HepG2 (cell line): ENCODE results near the gene GMEB2. TPM values are rescaled to one million over a fixed set of nuclear protein-coding genes. Genes with fewer than 3 reads are reported as not detected.

Experiments used
- ATAC-seq: fragments of 200-7000 bp; cut with Tn5 transposase; 3 replicates; pipeline ENCODE4 v1.9.1; 2020; ENCODE audit warnings: mild to moderate bottlenecking, moderate library complexity
- BruUV-seq: library from RNA; stranded (reverse); fragments of 400-500 nt; replicated peaks from 2 replicates; lab custom pipeline; 2021; lab: Mats Ljungman, UMichigan
- CTCF ChIA-PET: fragments of 300-600 bp; formaldehyde crosslinking; extraction: SDS; loops from one replicate; lab custom pipeline; 2021; ENCODE audit warnings: low total read pairs, inconsistent platforms, low intra/inter-chr PET ratio; lab: Yijun Ruan, JAX
- POLR2A ChIA-PET: fragments of 350-600 bp; sonication (Branson Sonifier 250); formaldehyde crosslinking; loops from one replicate; lab custom pipeline; 2020; ENCODE audit warnings: antibody characterized with exemption, inconsistent platforms; lab: Yijun Ruan, JAX
- DNase-seq: peaks from one replicate; pipeline ENCODE4 v3.0.0-alpha.2; 2015; ENCODE audit warnings: low spot score
- FAIRE-seq: peaks from 3 replicates; lab custom pipeline; 2011; peaks lifted over from hg19 to GRCh38; lab: Jason Lieb, UNC
- H2AFZ ChIP-seq: one replicate; pipeline ENCODE4 v1.6.1; 2011; ENCODE audit warnings: low read length, inconsistent platforms
- H3K27ac ChIP-seq: fragments of 300-600 bp; 3 replicates; pipeline ENCODE4 v1.8.0; 2011; ENCODE audit warnings: mixed run types, mild to moderate bottlenecking, mixed read lengths, low read length, inconsistent platforms; ENCODE audit not compliant: insufficient read depth; ENCODE audit errors: extremely low read length
- H3K27me3 ChIP-seq, 2 experiments: fragments of 200-600 bp in 1 of 2; 2 replicates in 1 of 2; 3 replicates in 1 of 2; pipeline versions ENCODE4 v1.6.0 to v1.8.0; 2011; ENCODE audit warnings: low read length in 2 of 2, mild to moderate bottlenecking in 2 of 2, moderate library complexity in 2 of 2, inconsistent platforms in 1 of 2; ENCODE audit not compliant: insufficient read depth in 2 of 2, control insufficient read depth in 1 of 2
- H3K36me3 ChIP-seq, 2 experiments: fragments of 200-600 bp in 1 of 2; replicated peaks in 1 of 2; 2 replicates in 1 of 2; 3 replicates in 1 of 2; pipeline versions ENCODE4 v1.5.1 to v1.8.0; 2011; ENCODE audit warnings: low read length in 2 of 2, inconsistent platforms in 1 of 2; ENCODE audit not compliant: insufficient read depth in 2 of 2, control insufficient read depth in 1 of 2
- H3K4me1 ChIP-seq: 2 replicates; pipeline ENCODE4 v1.5.1; 2012; ENCODE audit warnings: low read length, inconsistent platforms; ENCODE audit not compliant: insufficient read depth
- H3K4me2 ChIP-seq: 2 replicates; pipeline ENCODE4 v1.6.0; 2011; ENCODE audit warnings: low read depth, low read length, inconsistent platforms
- H3K4me3 ChIP-seq, 3 experiments: fragments of 200-600 bp in 1 of 3; sonication (generic), shearing (Covaris generic) in 1 of 3; replicated peaks in 1 of 3; 2 replicates each; pipeline ENCODE4 v1.5.1; 2011 to 2016; ENCODE audit warnings: low read length in 3 of 3, inconsistent platforms in 2 of 3, low read depth in 2 of 3, mild to moderate bottlenecking in 2 of 3, control low read depth in 1 of 3, mixed read lengths in 1 of 3; ENCODE audit not compliant: insufficient read depth in 1 of 3
- H3K79me2 ChIP-seq: one replicate; pipeline ENCODE4 v1.6.1; 2011; ENCODE audit warnings: low read length, inconsistent platforms; ENCODE audit not compliant: insufficient read depth
- H3K9ac ChIP-seq: 2 replicates; pipeline ENCODE4 v1.6.0; 2011; ENCODE audit warnings: mild to moderate bottlenecking, low read depth, low read length, inconsistent platforms; ENCODE audit not compliant: insufficient read depth
- H3K9me3 ChIP-seq: 2 replicates; pipeline ENCODE4 v1.5.1; 2012; ENCODE audit warnings: mild to moderate bottlenecking, low read length
- H4K20me1 ChIP-seq: 2 replicates; pipeline ENCODE4 v1.6.0; 2011; ENCODE audit warnings: inconsistent platforms, mild to moderate bottlenecking, low read length, moderate library complexity; ENCODE audit not compliant: insufficient read depth
- CENPT ChIP-seq: sonication (generic); formaldehyde crosslinking; IDR thresholded peaks from 2 replicates; pipeline ENCODE4 v1.8.0; 2022; ENCODE audit warnings: low read depth, mild to moderate bottlenecking, moderate library complexity, missing genetic modification reagents
- HNRNPLL ChIP-seq: fragments of 200-400 bp; formaldehyde crosslinking; IDR thresholded peaks from 2 replicates; pipeline ENCODE4 v1.6.1; 2017; ENCODE audit warnings: mild to moderate bottlenecking, low read depth, low read length; ENCODE audit not compliant: poor library complexity, severe bottlenecking
- HOXD1 ChIP-seq: sonication (generic); formaldehyde crosslinking; IDR thresholded peaks from 2 replicates; pipeline ENCODE4 v1.5.0; 2020; ENCODE audit warnings: missing genetic modification reagents
- IRF2 ChIP-seq: IDR thresholded peaks from 2 replicates; pipeline ENCODE4 v1.6.1; 2018; ENCODE audit warnings: missing genetic modification reagents, missing compliant biosample characterization
- KLF13 ChIP-seq: sonication (generic); formaldehyde crosslinking; IDR thresholded peaks from 2 replicates; pipeline ENCODE4 v1.4.0; 2020; ENCODE audit warnings: mild to moderate bottlenecking, missing genetic modification reagents
- MED1 ChIP-seq: sonication (generic); formaldehyde crosslinking; IDR thresholded peaks from 2 replicates; pipeline ENCODE4 v1.4.0; 2020; ENCODE audit warnings: missing genetic modification reagents
- RBAK ChIP-seq: sonication (generic); formaldehyde crosslinking; IDR thresholded peaks from 2 replicates; pipeline ENCODE4 v1.5.1; 2020; ENCODE audit warnings: mild to moderate bottlenecking, missing genetic modification reagents
- SOX6 ChIP-seq, 2 experiments: fragments of 450-650 bp in 1 of 2; sonication (generic) in 1 of 2; formaldehyde crosslinking in 1 of 2; IDR thresholded peaks; 2 replicates each; pipeline versions ENCODE4 v1.4.0 to v1.6.1; 2017 to 2020; ENCODE audit warnings: antibody characterized with exemption in 1 of 2, mild to moderate bottlenecking in 1 of 2, missing genetic modification reagents in 1 of 2
- TCF7 ChIP-seq: sonication (generic); IDR thresholded peaks from 2 replicates; pipeline ENCODE4 v1.6.1; 2016; ENCODE audit warnings: antibody characterized with exemption, low read depth
- ZNF253 ChIP-seq: sonication (generic); formaldehyde crosslinking; IDR thresholded peaks from 2 replicates; pipeline ENCODE4 v1.8.0; 2022; ENCODE audit warnings: mild to moderate bottlenecking, missing genetic modification reagents, borderline replicate concordance
- ZNF331 ChIP-seq: sonication (generic); formaldehyde crosslinking; IDR thresholded peaks from 2 replicates; pipeline ENCODE4 v1.4.0; 2020; ENCODE audit warnings: missing genetic modification reagents
- ZNF737 ChIP-seq: sonication (generic); formaldehyde crosslinking; IDR thresholded peaks from 2 replicates; pipeline ENCODE4 v1.5.0; 2020; ENCODE audit warnings: missing genetic modification reagents, mild to moderate bottlenecking, borderline replicate concordance
- WGBS: methylation state at CpG from one replicate; pipeline ENCODE4 v1.1.6; 2017; ENCODE audit warnings: low lambda C conversion rate; 5-methylcytosine and 5-hydroxymethylcytosine counted together
- in situ Hi-C: cut with HindIII; loops from 2 replicates; pipeline ENCODE4 v1.10.0; 2017; ENCODE audit warnings: low pct_unique_long_range_greater_than_20kb; ENCODE audit not compliant: extremely low pct_ligation_motif_present
- intact Hi-C: fragments of 100-400 bp; cut with micrococcal nuclease; formaldehyde crosslinking; loops from one replicate; pipeline ENCODE4 v1.10.0; 2022; ENCODE audit not compliant: unreplicated experiment
- polyA plus RNA-seq, 8 experiments: library from polyadenylated mRNA; depleted of rRNA in 3 of 8; stranded (reverse) in 7 of 8; unstranded in 1 of 8; fragments of >200 nt; fragmentation: Illumina TruSeq in 4 of 8; extraction: Trizol in 4 of 8; gene quantifications; 2 replicates each; pipeline versions ENCODE4 v1.2.1 to v1.2.3, GENCODE V29; 2011 to 2016; ENCODE audit warnings: low read depth in 4 of 8, missing spikeins in 1 of 8, mixed read lengths in 1 of 8; ENCODE audit not compliant: insufficient read depth in 1 of 8
- total RNA-seq, 5 experiments: library from RNA; depleted of rRNA; stranded (reverse); fragments of >200 nt; fragmentation: Illumina TruSeq; extraction: Trizol; gene quantifications; 2 replicates each; pipeline ENCODE4 v1.2.3, GENCODE V29; 2016; ENCODE audit warnings: low read depth in 1 of 5
- TF ChIP-seq, protein P1 (sequence below): sonication (generic); formaldehyde crosslinking; IDR thresholded peaks from 2 replicates; pipeline ENCODE4 v1.4.0; 2020; ENCODE audit warnings: missing genetic modification reagents, borderline replicate concordance
- TF ChIP-seq, protein P2 (sequence below): IDR thresholded peaks from 2 replicates; pipeline ENCODE4 v1.6.1; 2016
- TF ChIP-seq, protein P3 (sequence below): sonication (generic); formaldehyde crosslinking; IDR thresholded peaks from 2 replicates; pipeline ENCODE4 v1.4.0; 2020; ENCODE audit warnings: missing genetic modification reagents

GMEB2 gene
- total and polyA plus RNA-seq, 2 of the 13 experiments (the other 11 are each of a cell fraction or from before 2014, with no cell fraction given), result 10.6 to 12.4 TPM

DNA sequence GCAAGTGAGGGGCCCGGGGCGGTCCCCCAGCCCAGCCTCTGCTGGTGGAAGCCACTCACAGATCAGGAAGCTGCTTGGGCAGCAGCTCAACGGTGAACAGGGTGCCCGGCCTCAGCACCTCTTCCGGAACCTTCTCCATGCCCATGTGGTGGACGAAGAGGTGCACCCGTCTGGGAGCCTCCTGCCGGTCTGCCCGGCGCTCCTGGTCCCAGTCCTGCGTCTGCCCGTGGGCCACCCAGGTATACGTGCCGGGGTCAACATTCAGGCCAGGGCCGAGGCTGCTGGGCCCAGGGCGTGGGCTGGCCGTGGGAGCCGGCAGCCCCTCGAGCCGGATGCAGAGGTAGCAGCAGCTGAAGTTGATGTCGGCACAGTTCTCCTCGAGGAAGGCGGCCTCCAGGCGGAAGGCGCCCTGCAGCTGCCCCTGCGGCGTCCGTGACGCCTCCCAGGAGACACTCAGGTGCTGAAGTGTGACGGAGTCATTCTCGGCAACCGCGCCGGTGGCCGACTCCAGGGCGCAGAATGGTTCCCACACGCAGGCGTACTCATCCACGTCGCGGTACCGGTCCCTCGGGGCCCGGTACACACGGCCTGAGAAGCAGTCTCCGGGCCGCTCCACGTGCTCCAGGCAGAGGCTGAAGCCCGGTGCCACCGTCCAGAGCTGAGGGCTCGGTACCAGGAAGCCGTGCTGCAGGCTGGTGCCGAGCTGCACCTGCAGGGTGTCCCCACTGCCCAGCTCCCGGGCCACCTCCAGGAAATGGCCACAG is 64.3 kb downstream of the GMEB2 start:
- H2AFZ ChIP-seq, result no peak overlapping the region
- no peaks in the 10 kb centered on the region; a peak in 1 of 5 replicates for H3K36me3 ChIP-seq
- intact Hi-C loops (no loop called here), in situ Hi-C loops (no loop called here)
- DNase-seq (no peak), FAIRE-seq (no peak), ATAC-seq (no peak)
- H4K20me1 ChIP-seq, result no peaks in the 10 kb centered on the region; the same call in 1 of the 2 replicates
- no peak overlapping the region for H3K27ac ChIP-seq
- H3K9me3 ChIP-seq, result no peaks in the 10 kb centered on the region
- BruUV-seq, result no TSS peak
- ChIA-PET CTCF (no interaction called here), POLR2A (no interaction called here)
- TF ChIP-seq ZNF737 (CRISPR knock-in tag) (no peak), MED1 (CRISPR knock-in tag) (no peak), SOX6 (IDR thresholded peaks at IDR 0.05) (no peak), SOX6 (CRISPR knock-in tag; IDR thresholded peaks at IDR 0.05) (no peak), KLF13 (CRISPR knock-in tag) (no peak), ZNF253 (CRISPR knock-in tag) (no peak), HNRNPLL (no peak), IRF2 (CRISPR knock-in tag) (no peak), HOXD1 (no peak), CENPT (no peak), TCF7 (no peak), ZNF331 (CRISPR knock-in tag) (no peak), RBAK (no peak)
- TF ChIP-seq, protein P1, sequence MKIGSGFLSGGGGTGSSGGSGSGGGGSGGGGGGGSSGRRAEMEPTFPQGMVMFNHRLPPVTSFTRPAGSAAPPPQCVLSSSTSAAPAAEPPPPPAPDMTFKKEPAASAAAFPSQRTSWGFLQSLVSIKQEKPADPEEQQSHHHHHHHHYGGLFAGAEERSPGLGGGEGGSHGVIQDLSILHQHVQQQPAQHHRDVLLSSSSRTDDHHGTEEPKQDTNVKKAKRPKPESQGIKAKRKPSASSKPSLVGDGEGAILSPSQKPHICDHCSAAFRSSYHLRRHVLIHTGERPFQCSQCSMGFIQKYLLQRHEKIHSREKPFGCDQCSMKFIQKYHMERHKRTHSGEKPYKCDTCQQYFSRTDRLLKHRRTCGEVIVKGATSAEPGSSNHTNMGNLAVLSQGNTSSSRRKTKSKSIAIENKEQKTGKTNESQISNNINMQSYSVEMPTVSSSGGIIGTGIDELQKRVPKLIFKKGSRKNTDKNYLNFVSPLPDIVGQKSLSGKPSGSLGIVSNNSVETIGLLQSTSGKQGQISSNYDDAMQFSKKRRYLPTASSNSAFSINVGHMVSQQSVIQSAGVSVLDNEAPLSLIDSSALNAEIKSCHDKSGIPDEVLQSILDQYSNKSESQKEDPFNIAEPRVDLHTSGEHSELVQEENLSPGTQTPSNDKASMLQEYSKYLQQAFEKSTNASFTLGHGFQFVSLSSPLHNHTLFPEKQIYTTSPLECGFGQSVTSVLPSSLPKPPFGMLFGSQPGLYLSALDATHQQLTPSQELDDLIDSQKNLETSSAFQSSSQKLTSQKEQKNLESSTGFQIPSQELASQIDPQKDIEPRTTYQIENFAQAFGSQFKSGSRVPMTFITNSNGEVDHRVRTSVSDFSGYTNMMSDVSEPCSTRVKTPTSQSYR, result no peak
- TF ChIP-seq, protein P2, sequence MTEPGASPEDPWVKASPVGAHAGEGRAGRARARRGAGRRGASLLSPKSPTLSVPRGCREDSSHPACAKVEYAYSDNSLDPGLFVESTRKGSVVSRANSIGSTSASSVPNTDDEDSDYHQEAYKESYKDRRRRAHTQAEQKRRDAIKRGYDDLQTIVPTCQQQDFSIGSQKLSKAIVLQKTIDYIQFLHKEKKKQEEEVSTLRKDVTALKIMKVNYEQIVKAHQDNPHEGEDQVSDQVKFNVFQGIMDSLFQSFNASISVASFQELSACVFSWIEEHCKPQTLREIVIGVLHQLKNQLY, result no peak
- TF ChIP-seq, protein P3, sequence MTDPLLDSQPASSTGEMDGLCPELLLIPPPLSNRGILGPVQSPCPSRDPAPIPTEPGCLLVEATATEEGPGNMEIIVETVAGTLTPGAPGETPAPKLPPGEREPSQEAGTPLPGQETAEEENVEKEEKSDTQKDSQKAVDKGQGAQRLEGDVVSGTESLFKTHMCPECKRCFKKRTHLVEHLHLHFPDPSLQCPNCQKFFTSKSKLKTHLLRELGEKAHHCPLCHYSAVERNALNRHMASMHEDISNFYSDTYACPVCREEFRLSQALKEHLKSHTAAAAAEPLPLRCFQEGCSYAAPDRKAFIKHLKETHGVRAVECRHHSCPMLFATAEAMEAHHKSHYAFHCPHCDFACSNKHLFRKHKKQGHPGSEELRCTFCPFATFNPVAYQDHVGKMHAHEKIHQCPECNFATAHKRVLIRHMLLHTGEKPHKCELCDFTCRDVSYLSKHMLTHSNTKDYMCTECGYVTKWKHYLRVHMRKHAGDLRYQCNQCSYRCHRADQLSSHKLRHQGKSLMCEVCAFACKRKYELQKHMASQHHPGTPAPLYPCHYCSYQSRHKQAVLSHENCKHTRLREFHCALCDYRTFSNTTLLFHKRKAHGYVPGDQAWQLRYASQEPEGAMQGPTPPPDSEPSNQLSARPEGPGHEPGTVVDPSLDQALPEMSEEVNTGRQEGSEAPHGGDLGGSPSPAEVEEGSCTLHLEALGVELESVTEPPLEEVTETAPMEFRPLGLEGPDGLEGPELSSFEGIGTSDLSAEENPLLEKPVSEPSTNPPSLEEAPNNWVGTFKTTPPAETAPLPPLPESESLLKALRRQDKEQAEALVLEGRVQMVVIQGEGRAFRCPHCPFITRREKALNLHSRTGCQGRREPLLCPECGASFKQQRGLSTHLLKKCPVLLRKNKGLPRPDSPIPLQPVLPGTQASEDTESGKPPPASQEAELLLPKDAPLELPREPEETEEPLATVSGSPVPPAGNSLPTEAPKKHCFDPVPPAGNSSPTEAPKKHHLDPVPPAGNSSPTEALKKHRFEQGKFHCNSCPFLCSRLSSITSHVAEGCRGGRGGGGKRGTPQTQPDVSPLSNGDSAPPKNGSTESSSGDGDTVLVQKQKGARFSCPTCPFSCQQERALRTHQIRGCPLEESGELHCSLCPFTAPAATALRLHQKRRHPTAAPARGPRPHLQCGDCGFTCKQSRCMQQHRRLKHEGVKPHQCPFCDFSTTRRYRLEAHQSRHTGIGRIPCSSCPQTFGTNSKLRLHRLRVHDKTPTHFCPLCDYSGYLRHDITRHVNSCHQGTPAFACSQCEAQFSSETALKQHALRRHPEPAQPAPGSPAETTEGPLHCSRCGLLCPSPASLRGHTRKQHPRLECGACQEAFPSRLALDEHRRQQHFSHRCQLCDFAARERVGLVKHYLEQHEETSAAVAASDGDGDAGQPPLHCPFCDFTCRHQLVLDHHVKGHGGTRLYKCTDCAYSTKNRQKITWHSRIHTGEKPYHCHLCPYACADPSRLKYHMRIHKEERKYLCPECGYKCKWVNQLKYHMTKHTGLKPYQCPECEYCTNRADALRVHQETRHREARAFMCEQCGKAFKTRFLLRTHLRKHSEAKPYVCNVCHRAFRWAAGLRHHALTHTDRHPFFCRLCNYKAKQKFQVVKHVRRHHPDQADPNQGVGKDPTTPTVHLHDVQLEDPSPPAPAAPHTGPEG, result no peak
- no peak overlapping the region for H3K9ac ChIP-seq
- peaks cover 10% of the 10 kb centered on the region for H3K4me1 ChIP-seq
- H3K4me3 ChIP-seq, result no peak overlapping the region
- no peak overlapping the region for H3K4me2 ChIP-seq
- H3K27me3 ChIP-seq, result no peaks in the 10 kb centered on the region
- H3K79me2 ChIP-seq, result no peaks in the 10 kb centered on the region
- whole genome bisulfite sequencing, result 90% methylated on average over 41 of the region's 54 CpGs
